Upper lobe of left lung (tissue), 4 donors: ENCODE measurements around the gene SLC7A6.

Experiments used
- CTCF ChIP-seq, 6 experiments: fragments of 450-650 bp in 4 of 6; fragments of 200-600 bp in 2 of 6; sonication (generic) in 2 of 6; IDR thresholded peaks; one replicate each; pipeline ENCODE4 v1.5.1; 2016 to 2019; ENCODE audit warnings: antibody characterized with exemption in 6 of 6
- EP300 ChIP-seq, 4 donors: sonication (generic); formaldehyde crosslinking; IDR thresholded peaks; one replicate each; pipeline ENCODE4 v1.5.1; 2017; ENCODE audit warnings: antibody characterized with exemption in 4 of 4, control low read depth in 2 of 4
- POLR2A ChIP-seq, 4 donors: fragments of 450-650 bp; IDR thresholded peaks; one replicate each; pipeline ENCODE4 v1.5.1; 2016 to 2017; ENCODE audit warnings: antibody characterized with exemption in 4 of 4, mild to moderate bottlenecking in 2 of 4
- POLR2AphosphoS5 ChIP-seq, 2 donors: sonication (generic); formaldehyde crosslinking; IDR thresholded peaks; one replicate each; pipeline ENCODE4 v1.5.1; 2017; ENCODE audit warnings: antibody characterized with exemption in 2 of 2

DNA sequence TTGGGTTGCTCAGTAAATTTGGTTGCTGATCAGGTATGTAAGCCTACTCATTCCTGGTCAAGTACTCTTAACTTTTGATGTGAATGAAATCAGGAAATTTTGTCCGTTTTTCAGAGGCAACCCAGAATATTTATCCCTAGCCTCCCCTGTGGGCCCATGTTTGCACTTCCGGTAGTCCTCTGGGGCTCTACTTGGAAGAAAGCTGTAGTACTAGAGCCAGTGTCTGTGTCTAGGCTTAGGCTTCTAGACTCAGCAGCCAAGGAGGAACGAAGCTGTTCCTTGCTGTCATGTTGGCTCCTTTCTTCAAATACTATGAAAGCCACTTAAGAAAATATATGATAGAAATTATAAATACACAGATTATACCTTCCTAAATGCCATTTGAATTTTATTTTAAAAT, 49.6 kb upstream of the SLC7A6 start:
- TF ChIP-seq CTCF (IDR thresholded peaks at IDR 0.05) (no peak), POLR2A (IDR thresholded peaks at IDR 0.05) (no peak), POLR2AphosphoS5 (IDR thresholded peaks at IDR 0.05) (no peak), EP300 (IDR thresholded peaks at IDR 0.05) (no peak)
